Measurements from ENCODE around the gene MMP8.

DNA sequence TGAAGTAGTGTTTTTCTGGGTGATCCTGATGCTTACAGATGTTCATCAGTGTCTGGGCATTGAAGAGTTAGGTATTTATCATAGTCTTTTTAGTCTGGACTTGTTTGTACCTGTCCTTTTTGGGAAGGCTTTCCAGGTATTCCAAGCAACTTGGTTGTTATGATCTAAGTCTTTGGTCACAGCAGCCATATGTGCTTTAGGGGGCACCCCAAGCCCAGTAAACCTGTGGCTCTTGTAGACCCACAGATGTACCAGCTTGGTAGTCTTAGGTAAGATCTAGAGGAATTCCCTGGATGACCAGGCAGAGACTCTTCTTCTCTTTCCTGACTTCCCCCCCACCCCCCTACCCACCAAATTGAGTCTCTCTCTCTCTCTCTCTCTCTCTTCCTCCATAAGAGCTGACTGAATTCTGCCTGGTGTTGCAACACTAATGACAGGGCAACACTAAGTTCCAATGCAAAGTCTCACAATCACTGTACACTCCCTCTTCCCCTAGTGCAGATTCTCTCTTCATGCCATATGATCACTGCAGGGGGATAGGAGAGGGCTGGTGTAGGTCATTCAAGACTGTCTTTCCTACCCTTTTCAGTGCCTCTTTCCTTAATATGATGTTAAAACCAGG, 24.5 kb upstream of the MMP8 start:
- TF ChIP-seq, protein P1, sequence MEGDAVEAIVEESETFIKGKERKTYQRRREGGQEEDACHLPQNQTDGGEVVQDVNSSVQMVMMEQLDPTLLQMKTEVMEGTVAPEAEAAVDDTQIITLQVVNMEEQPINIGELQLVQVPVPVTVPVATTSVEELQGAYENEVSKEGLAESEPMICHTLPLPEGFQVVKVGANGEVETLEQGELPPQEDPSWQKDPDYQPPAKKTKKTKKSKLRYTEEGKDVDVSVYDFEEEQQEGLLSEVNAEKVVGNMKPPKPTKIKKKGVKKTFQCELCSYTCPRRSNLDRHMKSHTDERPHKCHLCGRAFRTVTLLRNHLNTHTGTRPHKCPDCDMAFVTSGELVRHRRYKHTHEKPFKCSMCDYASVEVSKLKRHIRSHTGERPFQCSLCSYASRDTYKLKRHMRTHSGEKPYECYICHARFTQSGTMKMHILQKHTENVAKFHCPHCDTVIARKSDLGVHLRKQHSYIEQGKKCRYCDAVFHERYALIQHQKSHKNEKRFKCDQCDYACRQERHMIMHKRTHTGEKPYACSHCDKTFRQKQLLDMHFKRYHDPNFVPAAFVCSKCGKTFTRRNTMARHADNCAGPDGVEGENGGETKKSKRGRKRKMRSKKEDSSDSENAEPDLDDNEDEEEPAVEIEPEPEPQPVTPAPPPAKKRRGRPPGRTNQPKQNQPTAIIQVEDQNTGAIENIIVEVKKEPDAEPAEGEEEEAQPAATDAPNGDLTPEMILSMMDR (IDR thresholded peaks at IDR 0.05; ENCODE audit: low read length): no peak
- TF ChIP-seq EZH2 (optimal IDR thresholded peaks at IDR 0.05; ENCODE audit: low read depth, low read length): no peak

Measured in MM.1S (cell line).